SK-N-SH (cell line): ENCODE data around the gene P2RX4. TPM values are rescaled to one million over a fixed set of nuclear protein-coding genes. Genes with fewer than 3 reads are reported as not detected.

Experiments used
- CTCF ChIA-PET: fragments of 300-600, 350-600 bp; formaldehyde crosslinking; extraction: SDS; loops from one replicate; lab custom pipeline; 2021; lab: Yijun Ruan, JAX
- POLR2A ChIA-PET: fragments of 350-600 bp; sonication (Branson Sonifier 250); formaldehyde crosslinking; extraction: SDS; loops from one replicate; lab custom pipeline; 2020; ENCODE audit warnings: antibody characterized with exemption, inconsistent platforms; lab: Yijun Ruan, JAX
- DNase-seq: peaks from one replicate; pipeline ENCODE4 v3.0.0; 2012
- H2AFZ ChIP-seq: fragments of 200-600 bp; sonication (generic); 2 replicates; pipeline ENCODE4 v1.8.1; 2016; ENCODE audit warnings: antibody characterized with exemption, mild to moderate bottlenecking, low read depth
- H3F3A ChIP-seq: fragments of 200-600 bp; sonication (generic); replicated peaks from 2 replicates; pipeline ENCODE3; 2016; ENCODE audit warnings: antibody characterized with exemption, mild to moderate bottlenecking; ENCODE audit not compliant: insufficient read depth
- H3K27ac ChIP-seq, 2 experiments: fragments of 200-500 bp in 1 of 2; fragments of 200-600 bp in 1 of 2; sonication (Bioruptor generic) in 1 of 2; sonication (generic), shearing (Covaris generic) in 1 of 2; 2 replicates each; pipeline versions ENCODE4 v1.5.1 to v1.6.1; 2014 to 2016; ENCODE audit warnings: low read depth in 2 of 2, inconsistent platforms in 1 of 2, low read length in 1 of 2, mild to moderate bottlenecking in 1 of 2, mixed read lengths in 1 of 2
- H3K27me3 ChIP-seq: fragments of 200-600 bp; sonication (generic), shearing (Covaris generic); 2 replicates; pipeline ENCODE4 v1.6.1; 2016; ENCODE audit warnings: mixed run types; ENCODE audit not compliant: insufficient read depth
- H3K36me3 ChIP-seq, 2 experiments: fragments of 200-500 bp in 1 of 2; fragments of 200-600 bp in 1 of 2; sonication (Bioruptor generic) in 1 of 2; sonication (generic) in 1 of 2; replicated peaks in 1 of 2; 2 replicates each; pipeline versions ENCODE3 to v1.5.1; 2014 to 2016; ENCODE audit warnings: low read length in 1 of 2, mild to moderate bottlenecking in 1 of 2; ENCODE audit not compliant: insufficient read depth in 2 of 2, control insufficient read depth in 1 of 2
- H3K4me1 ChIP-seq, 2 experiments: fragments of 200-500 bp in 1 of 2; fragments of 200-600 bp in 1 of 2; sonication (Bioruptor generic) in 1 of 2; sonication (generic), shearing (Covaris generic) in 1 of 2; 2 replicates each; pipeline versions ENCODE4 v1.5.1 to v1.6.1; 2014 to 2016; ENCODE audit warnings: low read depth in 1 of 2, low read length in 1 of 2, mixed run types in 1 of 2; ENCODE audit not compliant: insufficient read depth in 2 of 2, control insufficient read depth in 1 of 2
- H3K4me2 ChIP-seq: fragments of 200-600 bp; sonication (generic), shearing (Covaris generic); 2 replicates; pipeline ENCODE4 v1.6.1; 2017; ENCODE audit warnings: mixed run types
- H3K4me3 ChIP-seq, 2 experiments: fragments of 200-500 bp in 1 of 2; fragments of 200-600 bp in 1 of 2; sonication (Bioruptor generic) in 1 of 2; sonication (generic), shearing (Covaris generic) in 1 of 2; 2 replicates each; pipeline versions ENCODE4 v1.5.1 to v1.8.1; 2014 to 2016; ENCODE audit warnings: low read depth in 2 of 2, inconsistent platforms in 1 of 2, low read length in 1 of 2, mild to moderate bottlenecking in 1 of 2, mixed read lengths in 1 of 2, moderate library complexity in 1 of 2
- H3K79me2 ChIP-seq: fragments of 200-600 bp; sonication (generic); 2 replicates; pipeline ENCODE4 v1.8.1; 2017; ENCODE audit warnings: mild to moderate bottlenecking; ENCODE audit not compliant: insufficient read depth
- H3K9ac ChIP-seq: fragments of 200-600 bp; sonication (generic); 2 replicates; pipeline ENCODE4 v1.6.1; 2017; ENCODE audit warnings: mixed run types
- H3K9me2 ChIP-seq: fragments of 200-600 bp; sonication (generic); 2 replicates; pipeline ENCODE4 v1.6.1; 2017; ENCODE audit warnings: mixed run types
- H3K9me3 ChIP-seq: fragments of 200-600 bp; sonication (generic); 2 replicates; pipeline ENCODE4 v1.6.1; 2017; ENCODE audit warnings: mixed run types, mild to moderate bottlenecking, moderate library complexity
- H4K20me1 ChIP-seq: fragments of 200-600 bp; sonication (generic); 2 replicates; pipeline ENCODE4 v1.6.1; 2017; ENCODE audit warnings: mild to moderate bottlenecking, mixed run types; ENCODE audit not compliant: insufficient read depth
- EP300 ChIP-seq, 2 experiments: IDR thresholded peaks; 2 replicates each; pipeline versions ENCODE4 v1.4.0 to v1.6.1; 2012; ENCODE audit warnings: borderline replicate concordance in 1 of 2, low read depth in 1 of 2, low read length in 1 of 2
- FOXJ3 ChIP-seq: sonication (generic); formaldehyde crosslinking; IDR thresholded peaks from 2 replicates; pipeline ENCODE4 v1.5.1; 2020; ENCODE audit warnings: mild to moderate bottlenecking, missing genetic modification reagents
- FOXM1 ChIP-seq: IDR thresholded peaks from 2 replicates; pipeline ENCODE4 v1.4.0; 2012; ENCODE audit warnings: low read depth, mild to moderate bottlenecking
- GABPA ChIP-seq: IDR thresholded peaks from 2 replicates; pipeline ENCODE4 v1.4.0; 2012; ENCODE audit warnings: low read depth, mild to moderate bottlenecking
- GATA2 ChIP-seq: sonication (generic); formaldehyde crosslinking; IDR thresholded peaks from 2 replicates; pipeline ENCODE4 v1.5.0; 2020; ENCODE audit warnings: mild to moderate bottlenecking, missing genetic modification reagents
- MAX ChIP-seq: IDR thresholded peaks from 2 replicates; pipeline ENCODE4 v1.4.0; 2012; ENCODE audit warnings: low read depth
- PBX3 ChIP-seq: IDR thresholded peaks from 2 replicates; pipeline ENCODE4; 2012
- RAD21 ChIP-seq: IDR thresholded peaks from 2 replicates; pipeline ENCODE4 v1.6.1; 2012; ENCODE audit warnings: mild to moderate bottlenecking, low read length
- RCOR1 ChIP-seq: fragments of 150-350 bp; IDR thresholded peaks from 2 replicates; pipeline ENCODE4 v1.6.1; 2017; ENCODE audit warnings: antibody characterized with exemption, low read length
- USF1 ChIP-seq: IDR thresholded peaks from 2 replicates; pipeline ENCODE4 v1.4.0; 2012; ENCODE audit warnings: low read depth, borderline replicate concordance
- whole genome bisulfite sequencing: methylation state at CpG from one replicate; pipeline ENCODE4 v1.1.6; 2017; ENCODE audit warnings: low lambda C conversion rate; 5-methylcytosine and 5-hydroxymethylcytosine counted together
- polyA plus RNA-seq, 3 experiments: library from polyadenylated mRNA; depleted of rRNA; stranded (reverse); fragments of >200 nt; gene quantifications; 2 replicates each; pipeline ENCODE4 v1.2.3, GENCODE V29; 2012

P2RX4 gene
- polyA plus RNA-seq, 1 of the 3 experiments (the other 2 are of a cell fraction): 32.2 TPM

GRCh38 chr12:121190523-121191031 is 19.4 kb upstream of the P2RX4 start (continued):
- TF ChIP-seq MAX (no peak), PBX3 (peak; percentile 53), RCOR1 (no peak), USF1 (peak; percentile 65; the same call in 1 of the 2 replicates), FOXJ3 (CRISPR knock-in tag) (no peak), EP300 (IDR thresholded peaks at IDR 0.05; ENCODE audit: borderline replicate concordance in 1 of 2, low read depth in 1 of 2, low read length in 1 of 2) (no peak), FOXM1 (no peak)

GRCh38 chr12:121191151-121191550 is 18.8 kb upstream of the P2RX4 start:
- Histone ChIP-seq H4K20me1 (no peaks in the 10 kb centered on the region), H3K9me2 (no peaks in the 10 kb centered on the region), H3K27me3 (no peaks in the 10 kb centered on the region), H3K9me3 (no peaks in the 10 kb centered on the region), H3F3A (peaks cover 4% of the 10 kb centered on the region), H3K79me2 (no peaks in the 10 kb centered on the region), H3K9ac (no peak overlapping the region), H3K4me2 (peak overlapping the region; percentile 16; the same call in 1 of the 2 replicates), H3K36me3 (no peaks in the 10 kb centered on the region), H3K4me3 (no peak overlapping the region), H2AFZ (peak overlapping the region; percentile 57; the same call in 1 of the 2 replicates), H3K4me1 (peaks cover 0 to 8% of the 10 kb centered on the region in 2 experiments; a peak in 1 of 4 replicates), H3K27ac (peak overlapping the region in 1 of 2 experiments; percentile 76; a peak in 2 of 4 replicates)
- CTCF ChIA-PET: no interaction called here
- TF ChIP-seq GABPA (no peak), RAD21 (no peak)
- no peak for DNase-seq
- POLR2A ChIA-PET: no interaction called here
- WGBS: 98% methylated on average over 3 of the region's 3 CpGs

- H4K20me1 ChIP-seq: no peaks in the 10 kb centered on the region
- no peaks in the 10 kb centered on the region for H3F3A ChIP-seq
- H3K36me3 ChIP-seq: no peaks in the 10 kb centered on the region
- H3K27me3 ChIP-seq: no peaks in the 10 kb centered on the region
- DNase-seq: no peak
- H3K79me2 ChIP-seq: no peaks in the 10 kb centered on the region
- no peak overlapping the region for H3K9ac ChIP-seq
- H2AFZ ChIP-seq: no peak overlapping the region
- WGBS: 87% methylated on average over 6 of the region's 6 CpGs
- CTCF ChIA-PET: interaction anchor here (0.6 kb wide), 1 partner anchor 15 kb away, joined by 3 read pairs; no protein-coding TSS in a partner anchor
- H3K9me2 ChIP-seq: no peaks in the 10 kb centered on the region
- no peaks in the 10 kb centered on the region for H3K9me3 ChIP-seq
- no peak overlapping the region for H3K4me2 ChIP-seq
- H3K4me3 ChIP-seq: no peak overlapping the region
- TF ChIP-seq GATA2 (CRISPR knock-in tag): no peak
- POLR2A ChIA-PET: no interaction called here
- H3K27ac ChIP-seq: no peak overlapping the region
- H3K4me1 ChIP-seq: no peaks in the 10 kb centered on the region
Observed at GRCh38 chr12:121196902-121197301, 13.0 kb upstream of the P2RX4 start.
